CD14-positive monocyte (primary cell): ENCODE results near the gene ITFG2. TPM values are rescaled to one million over a fixed set of nuclear protein-coding genes. Genes with fewer than 3 reads are reported as not detected.

ENCODE experiments used
- DNase-seq, 3 donors: peaks; one replicate each; pipeline ENCODE4 v3.0.0-alpha.2; 2011 to 2022
- H2AFZ ChIP-seq: 2 replicates; pipeline ENCODE4 v1.6.0; 2012; ENCODE audit warnings: mild to moderate bottlenecking, low read depth, low read length, inconsistent platforms; ENCODE audit not compliant: insufficient read depth, poor library complexity, severe bottlenecking
- H3K27ac ChIP-seq, 2 donors: 1 replicate in 1 of 2; 2 replicates in 1 of 2; pipeline ENCODE4 v1.5.1; 2012 to 2013; ENCODE audit warnings: low read length in 2 of 2, control low read depth in 1 of 2, inconsistent platforms in 1 of 2, low read depth in 1 of 2, mild to moderate bottlenecking in 1 of 2
- H3K27me3 ChIP-seq, 2 donors: one replicate each; pipeline versions ENCODE4 v1.6.0 to v1.6.1; 2011 to 2013; ENCODE audit warnings: low read length in 2 of 2; ENCODE audit not compliant: control insufficient read depth in 2 of 2, insufficient read depth in 2 of 2
- H3K36me3 ChIP-seq, 2 donors: replicated peaks in 1 of 2; 1 replicate in 1 of 2; 2 replicates in 1 of 2; pipeline versions ENCODE4 v1.5.1 to v1.6.1; 2012 to 2013; ENCODE audit warnings: low read length in 2 of 2, control low read depth in 1 of 2, inconsistent platforms in 1 of 2, mild to moderate bottlenecking in 1 of 2; ENCODE audit not compliant: insufficient read depth in 2 of 2, control insufficient read depth in 1 of 2
- H3K4me1 ChIP-seq, 2 donors: 1 replicate in 1 of 2; 2 replicates in 1 of 2; pipeline versions ENCODE4 v1.5.1 to v1.6.1; 2012 to 2013; ENCODE audit warnings: low read length in 2 of 2, control low read depth in 1 of 2, inconsistent platforms in 1 of 2, mild to moderate bottlenecking in 1 of 2, moderate library complexity in 1 of 2; ENCODE audit not compliant: insufficient read depth in 2 of 2, control insufficient read depth in 1 of 2
- H3K4me2 ChIP-seq: replicated peaks from 2 replicates; pipeline ENCODE3; 2012; ENCODE audit warnings: low read length, moderate library complexity, mild to moderate bottlenecking; ENCODE audit not compliant: poor library complexity, severe bottlenecking; ENCODE audit errors: extremely low read depth
- H3K4me3 ChIP-seq, 3 experiments: fragments of 200-600 bp in 1 of 3; sonication (generic) in 1 of 3; replicated peaks in 1 of 3; 1 replicate in 2 of 3; 2 replicates in 1 of 3; pipeline ENCODE4 v1.5.1; 2011 to 2013; ENCODE audit warnings: low read length in 3 of 3, mild to moderate bottlenecking in 3 of 3, control low read depth in 2 of 3, low read depth in 2 of 3, inconsistent platforms in 1 of 3, moderate library complexity in 1 of 3
- H3K79me2 ChIP-seq: 2 replicates; pipeline ENCODE4 v1.6.0; 2012; ENCODE audit warnings: mild to moderate bottlenecking, control low read depth, inconsistent platforms, low read length, moderate library complexity; ENCODE audit not compliant: insufficient read depth
- H3K9ac ChIP-seq: 2 replicates; pipeline ENCODE4 v1.6.0; 2017; ENCODE audit warnings: low read length, mild to moderate bottlenecking; ENCODE audit not compliant: insufficient read depth, poor library complexity, severe bottlenecking
- H3K9me3 ChIP-seq, 2 donors: replicated peaks in 1 of 2; 1 replicate in 1 of 2; 2 replicates in 1 of 2; pipeline versions ENCODE4 v1.5.1 to v1.6.1; 2012 to 2013; ENCODE audit warnings: low read length in 2 of 2, control low read depth in 1 of 2; ENCODE audit not compliant: control insufficient read depth in 1 of 2, insufficient read depth in 1 of 2
- H4K20me1 ChIP-seq: 2 replicates; pipeline ENCODE4 v1.6.0; 2012; ENCODE audit warnings: mild to moderate bottlenecking, low read length, control low read depth, moderate library complexity; ENCODE audit not compliant: insufficient read depth
- H3K27ac Mint-ChIP-seq, 7 donors: one replicate each; pipeline ENCODE4 v1.8.0; 2020; ENCODE audit warnings: mild to moderate bottlenecking in 7 of 7, mixed read lengths in 7 of 7, moderate library complexity in 6 of 7, inconsistent platforms in 2 of 7
- H3K27me3 Mint-ChIP-seq, 3 donors: one replicate each; pipeline ENCODE4 v1.8.0; 2021 to 2022; ENCODE audit warnings: low read depth in 3 of 3, mild to moderate bottlenecking in 3 of 3, mixed read lengths in 3 of 3, moderate library complexity in 3 of 3, inconsistent platforms in 1 of 3
- H3K36me3 Mint-ChIP-seq, 2 donors: one replicate each; pipeline ENCODE4 v1.8.0; 2020; ENCODE audit warnings: mixed read lengths in 2 of 2, inconsistent platforms in 1 of 2, mild to moderate bottlenecking in 1 of 2
- H3K4me1 Mint-ChIP-seq: one replicate; pipeline ENCODE4 v1.8.0; 2020; ENCODE audit warnings: mild to moderate bottlenecking, mixed read lengths
- H3K4me3 Mint-ChIP-seq, 2 donors: one replicate each; pipeline ENCODE4 v1.8.0; 2020; ENCODE audit warnings: mild to moderate bottlenecking in 2 of 2, mixed read lengths in 2 of 2, moderate library complexity in 1 of 2
- H3K9me3 Mint-ChIP-seq, 7 donors: one replicate each; pipeline ENCODE4 v1.8.0; 2020 to 2022; ENCODE audit warnings: mixed read lengths in 7 of 7, mild to moderate bottlenecking in 6 of 7, moderate library complexity in 6 of 7, inconsistent platforms in 2 of 7
- WGBS: methylation state at CpG from one replicate; pipeline ENCODE4 v1.1.5; 2013; ENCODE audit warnings: missing lambda C conversion rate; ENCODE audit not compliant: insufficient coverage; 5-methylcytosine and 5-hydroxymethylcytosine counted together
- intact Hi-C, 2 donors: fragments of 100-400 bp; cut with micrococcal nuclease; formaldehyde crosslinking; loops; one replicate each; pipeline versions ENCODE4 v1.15.0 to v1.15.1; 2023
- polyA plus RNA-seq, 3 donors: library from polyadenylated mRNA; depleted of rRNA in 1 of 3; unstranded in 2 of 3; stranded (reverse) in 1 of 3; fragments of 300-500 nt in 2 of 3; fragments of >200 nt in 1 of 3; fragmentation: Illumina TruSeq in 2 of 3; gene quantifications; 1 replicate in 2 of 3; 2 replicates in 1 of 3; pipeline ENCODE4 v1.2.3, GENCODE V29; 2012 to 2021
- TF ChIP-seq, protein P1 (sequence below): fragments of 200-600 bp; IDR thresholded peaks from one replicate; pipeline ENCODE4 v1.8.0; 2022; ENCODE audit warnings: antibody characterized with exemption, mild to moderate bottlenecking

Gene ITFG2
- polyA plus RNA-seq, 3 donors = 19.1 to 51.2 (median 24.0) TPM

DNA sequence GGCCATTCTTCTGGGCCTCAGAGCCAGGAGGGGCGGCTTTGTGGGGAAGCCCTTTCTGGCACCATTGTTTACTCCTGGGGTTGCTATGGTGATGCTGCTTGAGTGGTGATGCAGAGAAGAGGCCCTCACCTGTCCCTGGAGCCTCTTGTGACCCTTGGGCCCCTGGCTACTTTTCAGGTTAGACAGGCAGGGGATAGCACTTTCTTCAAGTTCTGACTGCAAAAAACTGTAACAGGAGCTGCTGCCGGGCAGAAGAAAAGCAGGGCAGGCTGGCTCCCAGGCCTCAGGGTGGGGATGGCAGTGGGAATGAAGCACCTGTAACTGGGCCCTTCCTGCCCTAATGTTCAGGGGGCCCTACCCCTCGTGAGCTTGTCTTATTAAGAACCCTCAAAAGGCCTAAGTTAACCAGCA lies 44.6 kb downstream of the ITFG2 start, which contains the start of gene TEX52:
Gene TEX52, minus strand, starts transcription at position 19 of the 411 bp plus-strand sequence. Its CDS starts 13 bp downstream, at position 6.
- Histone ChIP-seq H3K9ac (no peak within 1 kb of the TSS), H3K36me3 (peaks cover 23 to 47% of the 10 kb centered on the region in 2 donors), H3K27me3 (no peaks in the 10 kb centered on the region), H3K9me3 (no peaks in the 10 kb centered on the region), H3K4me3 (no peak within 1 kb of the TSS), H3K27ac (no peak within 1 kb of the TSS), H3K4me2 (no peak within 1 kb of the TSS), H3K79me2 (no peaks in the 10 kb centered on the region), H2AFZ (no peak within 1 kb of the TSS), H4K20me1 (no peaks in the 10 kb centered on the region), H3K4me1 (no peaks in the 10 kb centered on the region)
- Mint-ChIP-seq H3K9me3 (peaks cover 0 to 2% (median 0%) of the 10 kb centered on the region in 7 donors), H3K27ac (peak within 1 kb of the TSS in 3 of 7 donors; percentile 5 to 14 (median 6)), H3K27me3 (peaks cover 0 to 2% (median 1%) of the 10 kb centered on the region in 3 donors), H3K4me3 (no peak within 1 kb of the TSS), H3K36me3 (peaks cover 40 to 62% of the 10 kb centered on the region in 2 donors), H3K4me1 (peaks cover 4% of the 10 kb centered on the region)
- TF ChIP-seq, protein P1, sequence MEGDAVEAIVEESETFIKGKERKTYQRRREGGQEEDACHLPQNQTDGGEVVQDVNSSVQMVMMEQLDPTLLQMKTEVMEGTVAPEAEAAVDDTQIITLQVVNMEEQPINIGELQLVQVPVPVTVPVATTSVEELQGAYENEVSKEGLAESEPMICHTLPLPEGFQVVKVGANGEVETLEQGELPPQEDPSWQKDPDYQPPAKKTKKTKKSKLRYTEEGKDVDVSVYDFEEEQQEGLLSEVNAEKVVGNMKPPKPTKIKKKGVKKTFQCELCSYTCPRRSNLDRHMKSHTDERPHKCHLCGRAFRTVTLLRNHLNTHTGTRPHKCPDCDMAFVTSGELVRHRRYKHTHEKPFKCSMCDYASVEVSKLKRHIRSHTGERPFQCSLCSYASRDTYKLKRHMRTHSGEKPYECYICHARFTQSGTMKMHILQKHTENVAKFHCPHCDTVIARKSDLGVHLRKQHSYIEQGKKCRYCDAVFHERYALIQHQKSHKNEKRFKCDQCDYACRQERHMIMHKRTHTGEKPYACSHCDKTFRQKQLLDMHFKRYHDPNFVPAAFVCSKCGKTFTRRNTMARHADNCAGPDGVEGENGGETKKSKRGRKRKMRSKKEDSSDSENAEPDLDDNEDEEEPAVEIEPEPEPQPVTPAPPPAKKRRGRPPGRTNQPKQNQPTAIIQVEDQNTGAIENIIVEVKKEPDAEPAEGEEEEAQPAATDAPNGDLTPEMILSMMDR = no peak
- intact Hi-C loops = loop anchor here (10.0 kb wide), 3 partner anchors 88 to 188 kb away; no protein-coding TSS in a partner anchor
- no peak for DNase-seq
- 82% methylated on average over 3 of the region's 3 CpGs for WGBS

GRCh38 chr12:2857576-2857975 lies 45.1 kb downstream of the ITFG2 start:
- Histone ChIP-seq H3K36me3 (peaks cover 25 to 51% of the 10 kb centered on the region in 2 donors), H3K27me3 (no peaks in the 10 kb centered on the region), H3K9ac (no peak overlapping the region), H3K27ac (no peak overlapping the region), H4K20me1 (no peaks in the 10 kb centered on the region), H3K79me2 (no peaks in the 10 kb centered on the region), H3K4me2 (no peak overlapping the region), H2AFZ (no peak overlapping the region), H3K4me3 (no peak overlapping the region), H3K9me3 (no peaks in the 10 kb centered on the region), H3K4me1 (no peaks in the 10 kb centered on the region)
- peaks cover 0 to 2% (median 0%) of the 10 kb centered on the region in 7 donors for H3K9me3 Mint-ChIP-seq
- peaks cover 4% of the 10 kb centered on the region for H3K4me1 Mint-ChIP-seq
- TF ChIP-seq, protein P1 = no peak
- WGBS = 100% methylated on average over 1 of the region's 7 CpGs
- DNase-seq = no peak
- peaks cover 0 to 2% (median 0%) of the 10 kb centered on the region in 3 donors for H3K27me3 Mint-ChIP-seq
- intact Hi-C loops = loop anchor here (10.0 kb wide), 3 partner anchors 87 to 187 kb away; no protein-coding TSS in a partner anchor
- peaks cover 42 to 65% of the 10 kb centered on the region in 2 donors for H3K36me3 Mint-ChIP-seq
- H3K27ac Mint-ChIP-seq = peak overlapping the region in 1 of 7 donors; percentile 14
- no peak overlapping the region for H3K4me3 Mint-ChIP-seq
